Endothelial cell of umbilical vein (primary cell): ENCODE data around the gene PXK.

Source experiments
- POLR2A ChIP-seq: IDR thresholded peaks from 2 replicates; pipeline ENCODE4 v1.6.1; 2012; ENCODE audit warnings: low read depth, mild to moderate bottlenecking, control low read depth, low read length
- TF ChIP-seq, protein P1 (sequence below), 2 donors: IDR thresholded peaks; 1 replicate in 1 of 2; 2 replicates in 1 of 2; pipeline ENCODE4 v1.5.1; 2011; ENCODE audit warnings: low read length in 2 of 2, mild to moderate bottlenecking in 2 of 2, moderate library complexity in 2 of 2, control low read depth in 1 of 2, inconsistent platforms in 1 of 2, low read depth in 1 of 2; ENCODE audit not compliant: insufficient read depth in 1 of 2; ENCODE audit errors: extremely low read depth in 1 of 2

- no peak for TF ChIP-seq POLR2A
- TF ChIP-seq, protein P1, sequence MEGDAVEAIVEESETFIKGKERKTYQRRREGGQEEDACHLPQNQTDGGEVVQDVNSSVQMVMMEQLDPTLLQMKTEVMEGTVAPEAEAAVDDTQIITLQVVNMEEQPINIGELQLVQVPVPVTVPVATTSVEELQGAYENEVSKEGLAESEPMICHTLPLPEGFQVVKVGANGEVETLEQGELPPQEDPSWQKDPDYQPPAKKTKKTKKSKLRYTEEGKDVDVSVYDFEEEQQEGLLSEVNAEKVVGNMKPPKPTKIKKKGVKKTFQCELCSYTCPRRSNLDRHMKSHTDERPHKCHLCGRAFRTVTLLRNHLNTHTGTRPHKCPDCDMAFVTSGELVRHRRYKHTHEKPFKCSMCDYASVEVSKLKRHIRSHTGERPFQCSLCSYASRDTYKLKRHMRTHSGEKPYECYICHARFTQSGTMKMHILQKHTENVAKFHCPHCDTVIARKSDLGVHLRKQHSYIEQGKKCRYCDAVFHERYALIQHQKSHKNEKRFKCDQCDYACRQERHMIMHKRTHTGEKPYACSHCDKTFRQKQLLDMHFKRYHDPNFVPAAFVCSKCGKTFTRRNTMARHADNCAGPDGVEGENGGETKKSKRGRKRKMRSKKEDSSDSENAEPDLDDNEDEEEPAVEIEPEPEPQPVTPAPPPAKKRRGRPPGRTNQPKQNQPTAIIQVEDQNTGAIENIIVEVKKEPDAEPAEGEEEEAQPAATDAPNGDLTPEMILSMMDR (IDR thresholded peaks at IDR 0.05; ENCODE audit: extremely low read depth in 1 of 2, insufficient read depth in 1 of 2, low read depth in 1 of 2, low read length in 2 of 2), result no peak
Observed at GRCh38 chr3:58296843-58297242, 35.8 kb upstream of the PXK start.
